ENCODE results near the gene LAIR2. TPM values are rescaled to one million over a fixed set of nuclear protein-coding genes. Genes with fewer than 3 reads are reported as not detected.
"Not testable (repeated sequence)": the region's sequence is repeated elsewhere in the genome, so short reads cannot be mapped to it uniquely, and the experiment has no call there.

LAIR2 gene
- total and polyA plus RNA-seq, 12 donors, result 0.91 to 1.4 TPM; not detected in 10

GRCh38 chr19:54489766-54490165 is 12.9 kb upstream of the LAIR2 start:
- Histone ChIP-seq H3K4me3 (no peak overlapping the region), H3K9me3 (replicated peaks in 1 of 3) (no peaks in the 10 kb centered on the region), H3K36me3 (replicated peaks in 1 of 2) (no peaks in the 10 kb centered on the region), H3K4me1 (replicated peaks in 1 of 2) (no peaks in the 10 kb centered on the region), H3K27ac (no peak overlapping the region), H3K27me3 (peaks cover 9% of the 10 kb centered on the region)
- WGBS, 4 donors, result 63 to 70% (median 68%) methylated on average over 9 of the region's 9 CpGs
- intact Hi-C loops (cut with DNase I), result loop anchor here in 1 of 2 donors (10.0 kb wide), 1 partner anchor 185 kb away; no protein-coding TSS in a partner anchor
- DNase-seq, result no peak
- TF ChIP-seq POLR2A (IDR thresholded peaks at IDR 0.05) (no peak), CTCF (IDR thresholded peaks at IDR 0.05) (no peak)

- 77 to 83% (median 83%) methylated on average over 11 to 18 of the region's 18 CpGs for WGBS, 4 donors
- Histone ChIP-seq H3K4me3 (no peak overlapping the region), H3K9me3 (replicated peaks in 1 of 3) (no peaks in the 10 kb centered on the region), H3K27ac (no peak overlapping the region), H3K4me1 (replicated peaks in 1 of 2) (no peaks in the 10 kb centered on the region), H3K27me3 (peaks cover 15% of the 10 kb centered on the region), H3K36me3 (replicated peaks in 1 of 2) (no peaks in the 10 kb centered on the region)
- TF ChIP-seq POLR2A (IDR thresholded peaks at IDR 0.05) (no peak), CTCF (IDR thresholded peaks at IDR 0.05) (no peak)
- DNase-seq, result no peak
- intact Hi-C loops (cut with DNase I), result no loop called here
Observed at GRCh38 chr19:54492568-54492967, 10.1 kb upstream of the LAIR2 start.

GRCh38 chr19:54493056-54493455 is 9.6 kb upstream of the LAIR2 start:
- H3K27ac ChIP-seq; DNase-seq; H3K36me3 ChIP-seq (replicated peaks in 1 of 2); H3K4me3 ChIP-seq; H3K9me3 ChIP-seq (replicated peaks in 1 of 3); H3K4me1 ChIP-seq (replicated peaks in 1 of 2); intact Hi-C loops (cut with DNase I): not testable (repeated sequence)
- WGBS, 4 donors, result 71 to 80% (median 78%) methylated on average over 4 to 5 of the region's 5 CpGs
- peaks cover 15% of the 10 kb centered on the region for H3K27me3 ChIP-seq

- Histone ChIP-seq H3K4me1 (replicated peaks in 1 of 2) (no peaks in the 10 kb centered on the region), H3K4me3 (no peak overlapping the region), H3K27me3 (peaks cover 15% of the 10 kb centered on the region), H3K36me3 (replicated peaks in 1 of 2) (no peaks in the 10 kb centered on the region), H3K27ac (no peak overlapping the region), H3K9me3 (replicated peaks in 1 of 3) (no peaks in the 10 kb centered on the region)
- 62 to 73% (median 70%) methylated on average over 10 of the region's 10 CpGs for WGBS, 4 donors
- intact Hi-C loops (cut with DNase I), result no loop called here
- DNase-seq, result no peak
- no peak for TF ChIP-seq CTCF (IDR thresholded peaks at IDR 0.05)
- TF ChIP-seq POLR2A (IDR thresholded peaks at IDR 0.05), result no peak
Observed at GRCh38 chr19:54493967-54494585, 8.6 kb upstream of the LAIR2 start.

GRCh38 chr19:54495284-54495683 is 7.3 kb upstream of the LAIR2 start:
- DNase-seq; H3K4me1 ChIP-seq (replicated peaks in 1 of 2); intact Hi-C loops (cut with DNase I); H3K9me3 ChIP-seq (replicated peaks in 1 of 3); H3K27ac ChIP-seq; H3K36me3 ChIP-seq (replicated peaks in 1 of 2); H3K4me3 ChIP-seq: not testable (repeated sequence)
- 56 to 67% (median 62%) methylated on average over 4 to 5 of the region's 5 CpGs for WGBS, 4 donors
- peaks cover 15% of the 10 kb centered on the region for H3K27me3 ChIP-seq

GRCh38 chr19:54497747-54498450 is 4.7 kb upstream of the LAIR2 start:
- H3K27me3 ChIP-seq; H3K36me3 ChIP-seq (replicated peaks in 1 of 2); intact Hi-C loops (cut with DNase I); H3K9me3 ChIP-seq (replicated peaks in 1 of 3); H3K4me3 ChIP-seq; DNase-seq; H3K4me1 ChIP-seq (replicated peaks in 1 of 2): not testable (repeated sequence)
- H3K27ac ChIP-seq, result peak overlapping the region in 1 of 5 donors; percentile 22
- whole genome bisulfite sequencing, 4 donors, result 59 to 74% (median 67%) methylated on average over 5 to 9 of the region's 15 CpGs

- H3K4me1 ChIP-seq (replicated peaks in 1 of 2); H3K4me3 ChIP-seq; H3K27me3 ChIP-seq; DNase-seq; intact Hi-C loops (cut with DNase I); H3K9me3 ChIP-seq (replicated peaks in 1 of 3); H3K36me3 ChIP-seq (replicated peaks in 1 of 2): not testable (repeated sequence)
- WGBS, 4 donors, result 61 to 74% (median 71%) methylated on average over 7 to 9 of the region's 9 CpGs
- H3K27ac ChIP-seq, result peak overlapping the region in 1 of 5 donors; percentile 22
Observed at GRCh38 chr19:54498451-54498772, 4.2 kb upstream of the LAIR2 start.

GRCh38 chr19:54505542-54505941 is 2.9 kb downstream of the LAIR2 start:
- H3K9me3 ChIP-seq (replicated peaks in 1 of 3); intact Hi-C loops (cut with DNase I); H3K4me3 ChIP-seq; H3K4me1 ChIP-seq (replicated peaks in 1 of 2); H3K36me3 ChIP-seq (replicated peaks in 1 of 2); H3K27me3 ChIP-seq; H3K27ac ChIP-seq; DNase-seq: not testable (repeated sequence)
- 77 to 85% (median 80%) methylated on average over 4 of the region's 4 CpGs for WGBS, 4 donors
